HG03342 (cell line): ENCODE data around the gene PARVA.

Experiments used
- ATAC-seq: cut with Tn5 transposase; IDR thresholded peaks from one replicate; pipeline ENCODE4 v1.9.1; 2021; ENCODE audit warnings: mild to moderate bottlenecking, moderate library complexity; ENCODE audit not compliant: unreplicated experiment

PARVA gene

DNA sequence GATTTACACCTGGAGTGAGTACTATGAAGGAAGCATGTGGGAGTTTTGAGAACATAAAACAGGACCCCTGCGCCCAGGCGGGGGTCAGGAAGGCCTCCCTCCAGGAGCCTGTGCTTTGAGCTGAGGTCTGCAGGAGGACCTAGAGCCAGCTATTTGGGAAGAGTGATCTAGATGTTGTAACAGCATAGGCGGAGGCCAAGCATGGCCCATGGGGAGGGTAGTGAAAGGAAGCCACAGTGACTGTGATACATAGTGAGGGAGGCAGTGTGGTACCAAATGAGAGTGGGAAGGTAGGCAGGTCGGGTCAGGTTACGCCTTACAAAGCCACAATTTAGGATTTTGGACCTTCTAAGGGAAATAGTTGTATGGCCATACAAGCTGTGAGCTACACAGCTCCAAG is 147.5 kb downstream of the PARVA start:
- no peak for ATAC-seq

DNA sequence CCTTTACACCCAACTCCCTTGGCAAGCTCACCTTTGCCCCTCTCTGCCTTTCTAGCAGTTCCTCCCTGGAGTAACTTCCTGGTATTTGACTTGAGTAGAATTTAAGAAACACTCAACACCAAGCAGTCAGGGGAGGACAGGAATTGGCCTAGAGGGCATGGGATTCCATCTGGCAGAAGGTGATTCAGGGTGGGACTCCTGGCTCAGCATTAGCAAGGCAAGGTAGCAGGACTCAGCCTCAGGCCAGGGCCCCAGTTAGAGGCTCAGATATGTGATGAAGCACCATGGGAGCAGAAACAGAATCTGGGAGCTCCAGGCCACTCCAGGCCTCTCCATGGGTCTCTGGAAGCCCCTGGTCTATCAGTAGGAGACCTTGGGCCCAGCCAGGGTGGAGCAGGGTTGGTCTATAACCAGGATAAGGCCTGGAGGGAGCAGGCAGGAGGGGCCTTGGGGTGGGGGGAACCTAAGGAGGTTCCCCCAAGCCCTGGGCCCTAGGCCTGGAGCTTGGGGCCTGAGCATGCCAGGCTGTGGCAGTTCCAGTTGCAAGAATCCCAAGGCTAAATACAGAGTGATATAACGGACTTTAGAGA is 148.2 kb downstream of the PARVA start:
- ATAC-seq, result no peak

DNA sequence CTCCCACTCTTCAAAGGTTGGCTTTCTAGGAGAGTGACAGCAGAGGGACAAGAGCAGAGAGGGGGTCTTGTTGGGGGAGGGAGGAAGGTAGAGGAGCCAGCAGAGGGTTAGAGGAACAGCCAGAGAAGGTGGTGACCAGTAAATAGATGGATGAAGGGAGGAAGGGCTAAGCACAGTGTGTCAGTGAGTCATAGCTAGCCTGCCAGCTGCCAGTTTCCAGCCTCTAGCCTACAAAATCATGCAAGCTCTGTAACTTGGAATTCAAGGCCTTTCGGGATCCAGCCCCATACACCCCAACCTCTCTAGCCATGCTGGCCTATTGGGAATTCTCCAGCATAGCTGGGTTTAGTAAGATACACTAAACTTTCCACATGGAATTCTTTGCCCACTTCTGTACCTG is 149.4 kb downstream of the PARVA start:
- no peak for ATAC-seq

DNA sequence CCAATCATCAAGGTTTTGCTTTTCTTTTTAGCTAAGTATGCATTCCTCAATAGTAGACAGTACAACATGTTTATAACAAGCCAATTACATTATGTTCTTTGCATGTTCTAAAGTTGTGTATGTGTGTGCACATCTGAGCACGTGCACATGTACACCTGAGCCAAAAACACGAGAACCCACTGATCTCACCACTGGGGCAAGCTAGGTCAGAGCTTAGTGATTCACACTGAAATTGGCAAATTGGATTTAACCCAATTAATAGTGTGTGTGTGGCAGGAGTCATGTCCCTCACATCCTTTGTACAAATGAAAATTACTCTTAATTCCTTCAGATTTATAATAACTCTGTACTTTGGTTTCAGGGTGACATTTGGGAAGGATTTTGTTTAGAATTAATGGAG is 151.1 kb downstream of the PARVA start:
- ATAC-seq, result no peak

DNA sequence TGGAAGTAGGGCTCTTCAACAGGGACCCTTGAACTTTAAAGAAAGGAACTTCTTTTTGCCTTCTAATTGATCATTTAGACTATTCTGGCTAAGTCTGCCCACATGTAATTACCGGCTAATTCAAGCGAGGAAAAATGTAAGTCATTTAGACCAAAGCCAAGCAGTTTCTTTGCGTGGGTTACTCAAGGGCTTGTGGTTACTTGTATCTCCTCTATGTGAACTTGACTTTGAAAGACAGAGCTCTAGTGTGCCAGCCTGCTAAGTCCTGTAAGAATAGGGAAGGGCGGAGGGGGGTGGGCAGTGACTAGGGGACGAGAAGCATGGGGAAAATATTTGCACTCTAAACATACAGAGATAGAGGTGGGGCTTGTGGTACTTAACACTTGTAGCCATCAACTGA is 151.7 kb downstream of the PARVA start:
- no peak for ATAC-seq

DNA sequence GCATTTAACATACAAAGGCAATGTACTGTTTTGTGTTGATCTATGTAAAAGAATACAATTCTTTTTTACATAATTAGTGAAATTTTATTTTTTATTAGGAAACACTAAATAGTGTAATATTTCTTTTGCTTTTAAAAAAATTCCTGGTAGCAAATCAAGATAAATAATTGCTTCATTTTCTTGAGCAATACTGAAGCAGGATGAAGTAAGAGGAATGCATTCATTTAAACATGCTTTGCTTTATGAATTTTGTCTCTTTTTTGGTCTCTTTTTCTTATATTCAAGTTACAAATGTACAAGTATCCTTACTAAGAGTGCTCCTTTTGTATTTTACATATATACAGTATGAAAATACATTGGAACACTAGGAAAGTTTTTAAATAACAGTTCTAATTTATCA is 152.4 kb downstream of the PARVA start:
- ATAC-seq, result no peak

DNA sequence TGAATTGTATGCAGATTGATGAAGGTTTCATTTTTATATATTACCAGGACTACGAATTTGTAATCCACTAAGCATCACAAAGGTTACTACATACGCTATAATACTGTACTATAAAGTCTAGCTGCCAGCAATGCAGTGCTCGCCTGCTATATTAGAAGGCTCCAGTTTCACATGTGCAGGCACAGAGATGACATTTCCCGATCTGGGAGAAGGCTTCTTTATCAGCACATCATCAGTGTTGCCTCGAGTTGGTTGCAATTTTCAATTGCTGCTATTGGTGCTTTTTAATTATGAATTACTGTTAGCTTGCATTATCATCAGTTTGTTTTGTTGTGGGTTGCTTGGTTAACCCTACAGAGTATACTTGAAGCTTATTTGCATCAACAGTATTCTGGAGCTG is 153.6 kb downstream of the PARVA start:
- no peak for ATAC-seq

DNA sequence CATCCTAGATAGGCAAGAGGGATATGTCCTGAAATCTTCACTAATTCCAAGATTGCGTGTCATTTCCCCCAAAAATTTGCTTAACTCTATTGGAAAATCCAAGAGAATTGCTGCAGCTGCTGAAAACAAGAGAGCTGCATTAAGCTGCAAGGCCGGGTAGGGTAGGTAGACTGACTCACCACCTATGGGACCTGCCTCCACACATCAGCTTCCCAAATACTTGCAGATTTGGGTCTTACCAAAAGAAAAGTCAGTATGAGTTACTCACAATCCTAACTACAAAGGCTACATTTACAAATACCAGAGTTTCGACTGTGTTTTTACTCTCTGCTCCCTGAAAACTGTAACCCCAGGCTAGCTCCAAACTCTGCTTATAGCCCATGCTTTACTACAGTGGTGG is 154.3 kb downstream of the PARVA start:
- ATAC-seq, result no peak

DNA sequence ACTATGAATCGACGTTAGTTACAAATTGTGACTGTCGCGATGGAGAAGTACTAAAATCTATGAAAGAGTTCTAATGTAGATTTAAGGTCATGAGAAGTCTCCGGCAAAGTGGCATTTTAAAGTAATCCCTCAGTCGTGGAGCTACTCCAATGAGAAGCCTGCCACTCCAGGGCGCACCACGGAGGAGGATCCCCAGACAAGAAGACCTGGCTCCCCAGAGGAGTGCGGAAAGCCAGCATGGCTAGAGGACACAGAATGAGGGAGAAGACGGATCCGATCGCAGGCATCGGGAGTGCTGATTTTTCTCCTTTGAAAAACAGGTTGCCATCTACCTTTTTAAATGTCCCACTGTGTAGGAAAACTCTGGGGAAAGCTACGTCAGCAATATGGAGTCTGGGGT is 155.2 kb downstream of the PARVA start:
- no peak for ATAC-seq

DNA sequence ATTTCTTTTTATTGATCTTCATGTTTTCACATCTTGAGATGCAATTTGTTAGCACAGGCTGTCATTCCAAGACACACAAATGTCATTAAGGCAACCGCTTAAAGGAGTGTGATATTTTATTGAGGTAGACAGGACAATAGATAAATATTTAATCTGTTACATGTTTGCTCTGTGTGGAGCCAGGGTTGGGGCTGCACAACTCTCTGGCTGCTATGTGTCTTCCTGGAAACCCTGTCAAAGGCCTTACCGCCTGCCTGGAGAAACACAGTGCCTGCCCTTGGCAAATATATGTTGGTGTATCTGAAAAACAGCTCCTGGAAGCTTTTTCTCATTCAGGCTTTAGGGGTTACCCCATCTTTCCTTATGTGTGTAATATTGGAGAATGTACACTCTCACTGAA is 157.2 kb downstream of the PARVA start:
- ATAC-seq, result no peak

DNA sequence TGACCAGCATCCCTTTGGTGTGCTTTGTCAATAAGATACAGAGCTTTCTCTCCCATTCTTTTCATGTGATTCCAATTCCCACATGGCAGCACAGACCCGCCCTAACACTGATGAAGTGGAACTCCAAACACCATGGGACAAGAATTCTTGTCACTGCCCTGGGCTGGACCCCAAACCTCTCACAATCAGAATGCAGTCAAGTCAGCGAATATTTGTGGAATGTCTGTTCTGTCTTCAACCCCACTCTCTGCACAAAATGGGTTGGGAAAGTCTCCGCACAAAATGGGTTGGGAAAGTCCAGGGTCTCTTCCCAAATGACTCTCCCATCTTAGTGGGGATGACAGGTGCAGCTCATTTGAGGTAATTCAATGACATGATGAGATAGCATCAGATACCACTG is 157.9 kb downstream of the PARVA start:
- no peak for ATAC-seq

DNA sequence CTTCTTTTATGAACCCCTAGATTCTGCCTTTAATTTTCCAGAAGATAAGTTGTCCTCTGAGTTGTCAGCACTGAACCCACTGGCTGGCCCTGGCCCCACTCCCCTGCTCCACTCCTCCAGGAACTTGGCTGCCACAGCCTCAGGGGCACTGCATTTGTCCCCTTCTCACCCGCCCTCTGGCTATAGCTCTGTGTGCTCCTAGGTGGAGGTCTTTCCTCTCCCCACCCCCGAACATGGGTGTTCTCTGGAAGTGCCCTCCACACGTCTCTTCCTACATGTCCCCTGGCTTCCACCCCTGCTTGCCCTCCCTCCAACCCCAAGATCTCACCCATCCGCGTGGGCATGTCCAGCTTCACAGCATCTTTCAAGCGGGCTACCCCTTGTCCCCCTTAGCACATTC is 159.2 kb downstream of the PARVA start:
- ATAC-seq, result no peak

DNA sequence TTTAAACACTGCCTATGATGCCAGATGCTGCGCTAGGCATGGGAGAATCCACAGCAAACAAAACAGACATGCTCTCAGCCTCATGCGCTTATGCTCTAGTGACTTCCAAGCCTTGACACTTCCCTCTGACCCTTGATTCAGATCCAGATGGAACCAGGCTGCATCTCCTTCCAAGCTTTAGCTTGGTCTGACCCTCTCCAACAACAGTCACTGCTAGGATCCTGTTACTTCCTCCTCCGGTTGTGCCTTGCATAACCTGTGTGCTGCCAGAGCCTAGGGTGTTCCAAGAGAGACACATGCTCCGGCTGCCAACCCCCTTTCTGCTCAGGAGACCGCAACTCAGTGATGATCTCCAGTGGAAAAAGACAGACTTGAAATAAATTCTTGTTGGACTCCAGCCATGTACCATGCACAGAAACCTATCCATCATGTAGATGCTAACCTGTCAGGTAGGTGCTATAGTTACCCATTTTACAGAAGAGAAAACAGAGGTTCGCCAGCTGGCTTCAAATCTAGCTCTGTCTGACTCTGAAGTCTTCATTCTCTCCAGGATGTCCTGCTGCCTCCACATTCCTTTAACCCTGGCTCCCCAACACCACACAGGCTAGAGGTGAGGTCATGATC is 160.5 kb downstream of the PARVA start:
- no peak for ATAC-seq

DNA sequence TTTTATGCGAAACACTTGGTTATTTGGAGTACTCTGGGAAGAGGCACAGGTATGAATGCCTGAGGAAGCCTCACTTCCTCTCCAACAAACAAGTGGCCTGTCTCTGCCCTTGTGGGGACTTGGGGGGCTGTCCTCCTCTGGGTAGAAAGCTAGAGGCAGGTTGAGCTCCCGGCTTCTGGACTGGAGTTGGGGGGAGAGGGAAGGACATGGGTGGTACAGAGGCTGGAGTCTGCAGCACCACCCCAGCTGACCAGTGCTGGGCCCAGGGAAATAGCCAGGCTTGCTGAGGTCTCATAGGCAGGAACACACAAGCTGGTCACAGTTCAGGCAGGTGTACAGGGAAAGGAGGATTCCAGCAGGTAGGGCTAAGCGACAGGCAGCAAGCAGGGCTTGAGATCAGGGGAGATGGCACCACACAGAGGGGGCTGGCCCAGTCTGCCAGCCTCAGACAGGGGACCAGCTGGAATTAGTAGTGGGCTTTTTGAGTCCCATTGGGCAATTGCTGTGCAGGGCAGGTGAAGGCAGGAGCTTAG is 161.6 kb downstream of the PARVA start:
- no peak for ATAC-seq

DNA sequence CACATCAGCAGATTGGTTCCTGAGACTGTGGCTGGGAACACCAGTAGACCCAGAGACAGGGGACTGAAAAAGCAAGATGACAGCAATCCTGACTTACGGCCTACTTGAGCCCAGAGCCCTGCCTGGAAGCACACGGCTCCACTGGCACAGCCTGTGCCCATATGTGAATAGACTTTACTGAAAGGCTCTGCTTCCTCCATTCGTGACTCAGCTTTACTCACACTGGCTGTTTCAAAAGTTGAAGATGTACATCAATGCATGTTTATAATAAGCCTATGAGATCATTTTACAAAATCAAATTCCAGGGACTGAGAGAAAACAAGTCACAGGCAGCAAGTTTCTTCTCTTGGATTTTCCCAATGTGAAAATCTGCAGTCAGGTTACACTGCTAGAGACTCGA is 162.2 kb downstream of the PARVA start:
- ATAC-seq, result no peak

DNA sequence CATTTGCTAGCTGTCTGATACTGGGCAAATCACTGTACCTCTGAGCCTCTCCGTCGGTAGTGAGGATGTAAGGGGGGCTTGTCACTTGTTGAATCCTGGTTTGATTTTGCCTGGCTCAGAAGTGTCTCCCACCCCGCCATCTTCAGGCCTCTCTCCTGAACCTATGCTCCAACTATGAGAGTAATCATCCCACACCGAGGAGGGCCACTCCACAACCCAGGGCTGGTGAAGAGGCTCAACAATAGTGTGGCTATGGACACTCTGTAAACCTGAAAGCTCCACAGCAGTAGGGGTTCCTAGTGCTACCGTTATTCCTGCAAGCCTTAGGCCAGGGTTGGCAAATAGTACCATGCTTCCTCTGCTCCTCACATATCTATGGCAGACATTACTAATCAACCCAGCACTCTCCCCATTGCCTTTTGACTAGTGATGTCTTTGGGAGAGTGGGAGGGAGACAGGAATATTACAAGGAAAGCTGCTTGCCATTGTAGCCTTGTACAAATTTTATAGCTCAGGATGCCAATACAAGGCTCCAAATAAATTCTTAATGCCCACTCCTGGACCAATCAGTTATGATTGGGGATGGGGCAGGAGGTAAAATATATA is 162.8 kb downstream of the PARVA start:
- ATAC-seq, result no peak

DNA sequence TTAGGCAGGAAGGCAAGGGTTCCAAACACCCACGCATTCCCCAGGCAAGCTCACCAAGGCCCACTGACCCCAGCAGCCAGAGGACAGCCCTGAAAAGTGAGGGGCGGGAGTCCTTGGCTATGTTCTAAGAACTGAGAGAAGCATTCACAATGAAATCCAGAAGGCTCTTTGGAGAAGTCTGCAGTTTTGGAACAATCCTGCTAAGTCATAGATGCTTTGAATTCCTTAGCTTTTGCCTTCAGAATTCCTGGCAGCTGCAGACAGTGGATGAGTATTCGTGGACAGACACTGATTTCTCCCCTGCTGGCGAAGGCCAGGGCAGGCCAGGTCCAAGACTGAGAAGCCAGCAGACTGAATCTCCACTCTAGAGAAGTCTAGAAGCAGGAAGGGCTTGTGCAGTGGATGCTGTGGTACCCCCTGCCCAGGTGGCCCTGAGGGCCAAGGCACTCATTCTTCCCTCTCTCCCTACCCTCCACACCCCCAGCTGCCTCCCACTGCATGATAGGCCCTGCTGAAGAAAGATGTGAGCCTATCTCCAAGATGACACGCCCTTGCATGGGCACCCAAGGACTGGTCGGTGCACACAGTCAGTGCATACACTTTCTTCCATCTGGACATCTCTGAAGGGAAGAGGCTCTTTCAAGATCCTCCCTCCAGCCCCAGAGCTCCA is 163.7 kb downstream of the PARVA start:
- ATAC-seq, result no peak

DNA sequence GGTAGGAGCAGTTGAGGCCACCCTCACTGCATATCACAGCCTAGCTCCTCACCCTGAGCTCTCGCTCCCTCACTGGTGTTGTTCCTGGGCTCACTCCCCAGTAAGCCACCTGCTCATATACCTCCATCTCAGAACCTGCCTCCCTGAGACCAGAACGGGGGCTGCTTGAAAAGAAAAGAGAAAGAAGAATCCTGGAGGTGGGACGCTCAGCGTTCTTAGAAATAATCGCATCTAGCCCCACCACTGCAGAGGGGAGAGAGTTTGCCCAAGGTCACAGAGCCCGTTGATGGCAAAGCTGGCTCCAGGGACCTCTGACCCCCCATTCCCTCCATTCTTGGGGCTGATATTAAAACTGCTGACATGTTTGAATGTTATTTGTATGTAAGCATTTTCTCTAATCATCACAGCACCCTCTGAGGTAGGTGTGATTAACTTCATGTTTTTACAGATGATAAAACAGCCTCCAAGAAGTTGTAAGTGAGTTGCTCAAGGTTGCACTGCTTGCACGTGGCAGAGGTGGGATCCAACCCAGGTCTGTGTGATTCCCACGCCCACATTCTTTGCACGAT is 164.3 kb downstream of the PARVA start:
- no peak for ATAC-seq

DNA sequence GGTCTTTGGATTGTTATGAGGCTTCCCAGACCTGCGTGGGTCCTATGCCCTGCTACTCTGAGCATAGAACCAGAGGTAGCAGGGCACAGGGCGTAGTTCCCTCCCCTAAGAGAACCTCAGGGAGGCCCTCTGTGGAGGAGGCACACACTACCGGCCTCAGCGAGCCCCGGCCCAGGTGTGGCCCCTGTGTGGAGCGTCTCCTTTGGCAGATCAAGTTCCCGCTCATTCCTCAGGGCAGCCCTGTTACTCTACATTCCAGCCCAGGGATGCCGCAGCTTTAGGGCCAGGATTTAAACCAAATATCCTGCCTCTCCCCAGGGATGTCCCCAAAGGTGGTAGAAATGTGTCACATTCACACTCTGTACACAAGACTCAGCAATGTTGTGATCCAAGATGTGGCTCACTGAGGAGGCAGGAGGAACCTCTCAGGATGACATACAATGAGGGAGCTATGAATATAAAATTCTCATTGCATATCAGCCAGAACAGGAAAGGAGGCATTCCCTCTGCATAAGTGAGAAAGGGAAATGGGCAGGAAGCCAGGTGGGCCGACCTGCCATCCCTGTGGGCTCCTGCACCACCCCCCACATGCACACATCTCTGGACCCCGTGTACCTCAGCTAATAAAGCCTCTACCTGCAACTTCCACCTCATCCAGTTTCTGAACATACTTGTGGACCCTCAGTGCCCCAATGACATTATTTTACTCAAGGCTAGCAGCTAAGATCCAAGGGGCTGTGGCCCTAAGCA is 165.0 kb downstream of the PARVA start:
- no peak for ATAC-seq

DNA sequence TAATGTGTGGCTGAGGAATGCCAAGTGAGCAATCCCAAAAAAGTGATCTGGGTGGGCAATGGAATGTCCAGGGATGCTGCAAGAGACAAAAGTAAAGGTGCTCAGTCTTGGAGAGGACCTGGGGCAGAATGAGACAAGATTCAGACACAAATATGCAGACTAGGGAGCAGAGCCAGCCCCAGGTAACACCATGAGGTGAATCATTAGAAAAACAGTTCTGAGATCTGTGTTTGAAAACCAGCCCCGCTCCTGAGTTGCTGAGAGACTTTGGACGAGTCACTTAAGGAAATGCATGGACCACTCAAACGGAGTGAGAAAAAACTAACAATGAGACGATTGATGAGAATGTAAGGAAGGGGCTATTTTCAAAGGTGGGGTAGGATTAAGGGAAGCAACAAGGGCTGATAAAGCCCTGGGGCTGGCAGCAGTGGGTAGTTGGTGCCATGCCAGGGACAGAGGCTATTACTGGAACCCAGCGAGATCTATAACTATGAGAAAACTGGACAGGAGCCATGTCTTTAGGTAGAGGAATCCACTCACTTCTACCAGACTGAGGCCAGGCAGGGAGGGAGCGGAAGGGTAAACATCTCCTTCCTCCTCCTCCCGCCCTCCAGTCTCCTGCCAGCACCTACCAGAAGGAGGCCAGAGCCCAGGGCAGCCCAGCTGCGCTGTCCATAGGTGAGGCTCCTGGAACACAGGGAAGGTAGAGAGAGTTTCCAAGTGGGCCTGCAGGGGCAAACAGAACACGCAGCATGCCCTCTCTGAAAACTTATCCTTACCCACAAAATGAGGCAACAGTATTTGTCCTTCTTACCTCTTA is 166.4 kb downstream of the PARVA start:
- no peak for ATAC-seq
